Subcutaneous abdominal adipose tissue (tissue), 5 donors: ENCODE data around the gene ARSK.

ENCODE experiments used
- H3K27ac ChIP-seq: one replicate; pipeline ENCODE4 v1.7.0; 2013; ENCODE audit warnings: low read depth, mild to moderate bottlenecking, inconsistent platforms, low read length, moderate library complexity
- H3K27me3 ChIP-seq, 5 donors: one replicate each; pipeline ENCODE4 v1.7.0; 2013; ENCODE audit warnings: low read length in 5 of 5, inconsistent platforms in 1 of 5; ENCODE audit not compliant: control insufficient read depth in 5 of 5, insufficient read depth in 4 of 5
- H3K36me3 ChIP-seq, 5 donors: one replicate each; pipeline ENCODE4 v1.7.0; 2013; ENCODE audit warnings: low read length in 5 of 5; ENCODE audit not compliant: control insufficient read depth in 5 of 5, insufficient read depth in 5 of 5
- H3K4me1 ChIP-seq, 5 donors: one replicate each; pipeline ENCODE4 v1.7.0; 2013; ENCODE audit warnings: low read length in 5 of 5, mild to moderate bottlenecking in 3 of 5, moderate library complexity in 1 of 5; ENCODE audit not compliant: control insufficient read depth in 5 of 5, insufficient read depth in 5 of 5
- H3K4me3 ChIP-seq, 5 donors: one replicate each; pipeline ENCODE4 v1.7.0; 2013; ENCODE audit warnings: low read length in 5 of 5, low read depth in 1 of 5
- H3K9ac ChIP-seq, 5 donors: one replicate each; pipeline ENCODE4 v1.7.0; 2013; ENCODE audit warnings: low read length in 5 of 5, mild to moderate bottlenecking in 4 of 5, moderate library complexity in 3 of 5
- H3K9me3 ChIP-seq, 5 donors: one replicate each; pipeline ENCODE4 v1.7.0; 2013; ENCODE audit warnings: low read length in 5 of 5; ENCODE audit not compliant: control insufficient read depth in 5 of 5
- donor health status: healthy.
- donor health status: healthy.
- donor health status: healthy.
- donor health status: healthy.
- donor health status: healthy.

ARSK gene

GRCh38 chr5:95555553-95555952, 652 bp downstream of the ARSK start:
- Histone ChIP-seq H3K27me3 (peaks cover 0 to 4% (median 0%) of the 10 kb centered on the region in 5 donors), H3K9me3 (peaks cover 0 to 2% (median 0%) of the 10 kb centered on the region in 5 donors), H3K9ac (peak overlapping the region; percentile 85 to 94 (median 91)), H3K36me3 (peaks cover 0 to 7% (median 0%) of the 10 kb centered on the region in 5 donors), H3K4me1 (peaks cover 10 to 22% (median 20%) of the 10 kb centered on the region in 5 donors), H3K4me3 (peak overlapping the region; percentile 86 to 98 (median 88)), H3K27ac (peak overlapping the region; percentile 77)

DNA sequence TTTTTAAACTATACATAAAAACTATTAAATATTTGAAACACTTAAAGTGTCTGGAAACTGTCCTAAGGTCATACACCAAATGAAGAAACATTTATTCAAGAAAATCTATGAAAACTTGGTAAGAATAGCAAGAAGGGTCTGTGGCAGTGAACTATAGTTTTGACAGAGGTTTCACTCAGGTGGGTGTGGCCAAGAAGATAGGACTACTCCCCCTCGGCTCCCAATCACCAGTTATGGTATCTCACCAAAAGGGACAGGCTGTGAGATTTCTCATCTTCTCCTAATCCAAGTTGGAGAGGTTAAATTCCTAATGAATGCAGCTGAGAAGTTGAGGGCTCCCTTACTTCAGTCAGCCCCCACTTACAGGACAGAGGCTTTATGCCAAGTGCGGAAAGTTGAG, 2.9 kb downstream of the ARSK start:
- Histone ChIP-seq H3K36me3 (peaks cover 0 to 2% (median 0%) of the 10 kb centered on the region in 5 donors), H3K4me1 (peaks cover 10 to 22% (median 20%) of the 10 kb centered on the region in 5 donors), H3K9ac (no peak overlapping the region), H3K4me3 (no peak overlapping the region), H3K27ac (no peak overlapping the region), H3K9me3 (peaks cover 0 to 2% (median 0%) of the 10 kb centered on the region in 5 donors), H3K27me3 (peaks cover 0 to 4% (median 0%) of the 10 kb centered on the region in 5 donors)

DNA sequence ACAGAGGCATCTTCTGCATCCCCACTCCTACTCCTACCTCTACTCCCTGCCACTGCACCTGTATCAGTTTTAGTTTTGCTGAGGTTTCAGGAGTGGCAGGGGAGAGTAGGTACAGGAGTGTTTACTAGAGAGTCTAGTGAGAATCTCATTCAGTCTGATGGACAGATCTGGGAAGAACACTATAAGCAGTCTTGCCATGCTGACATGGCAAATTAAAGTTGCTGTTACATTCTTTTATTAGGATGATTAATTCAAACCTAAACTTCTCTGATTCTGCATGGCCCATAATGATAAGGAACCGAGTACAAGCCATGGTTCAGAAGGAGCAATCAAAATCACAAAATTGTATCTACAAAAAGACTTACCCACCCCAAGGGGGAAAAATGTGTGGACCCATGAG, 7.4 kb downstream of the ARSK start:
- H3K9ac ChIP-seq: no peak overlapping the region
- no peak overlapping the region for H3K4me3 ChIP-seq
- H3K36me3 ChIP-seq: peaks cover 0 to 7% (median 4%) of the 10 kb centered on the region in 5 donors
- no peaks in the 10 kb centered on the region for H3K27me3 ChIP-seq
- no peaks in the 10 kb centered on the region for H3K4me1 ChIP-seq
- H3K9me3 ChIP-seq: no peaks in the 10 kb centered on the region
- no peak overlapping the region for H3K27ac ChIP-seq

- peaks cover 0 to 13% (median 6%) of the 10 kb centered on the region in 5 donors for H3K36me3 ChIP-seq
- no peaks in the 10 kb centered on the region for H3K4me1 ChIP-seq
- no peak overlapping the region for H3K27ac ChIP-seq
- no peaks in the 10 kb centered on the region for H3K9me3 ChIP-seq
- H3K9ac ChIP-seq: no peak overlapping the region
- no peak overlapping the region for H3K4me3 ChIP-seq
- no peaks in the 10 kb centered on the region for H3K27me3 ChIP-seq
Measured at GRCh38 chr5:95563367-95563766, 8.5 kb downstream of the ARSK start.

DNA sequence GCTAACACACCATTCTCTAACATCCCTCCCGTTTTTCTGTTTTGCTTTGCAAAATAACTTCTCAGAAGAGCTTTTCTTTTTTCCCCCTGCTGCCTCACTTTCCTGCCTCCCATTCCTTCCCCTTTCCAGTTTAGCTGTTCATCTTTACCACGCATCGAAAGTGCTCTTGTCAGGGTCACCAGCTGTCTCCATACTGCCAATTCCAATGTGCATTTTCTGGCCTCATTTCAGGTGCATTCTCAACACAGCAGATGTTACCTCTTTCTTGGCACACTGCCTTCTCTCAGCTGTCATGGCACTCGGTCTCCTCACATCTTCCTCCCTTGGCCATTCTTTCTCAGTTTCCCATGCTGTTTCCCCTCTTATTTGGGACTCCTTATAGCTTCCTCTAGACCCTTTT, 9.5 kb downstream of the ARSK start:
- H3K36me3 ChIP-seq: peaks cover 3 to 21% (median 9%) of the 10 kb centered on the region in 5 donors
- no peak overlapping the region for H3K27ac ChIP-seq
- no peak overlapping the region for H3K4me3 ChIP-seq
- no peak overlapping the region for H3K9ac ChIP-seq
- H3K9me3 ChIP-seq: no peaks in the 10 kb centered on the region
- no peaks in the 10 kb centered on the region for H3K27me3 ChIP-seq
- no peaks in the 10 kb centered on the region for H3K4me1 ChIP-seq

GRCh38 chr5:95565280-95565920, 10.5 kb downstream of the ARSK start:
- H3K4me3 ChIP-seq: no peak overlapping the region
- no peak overlapping the region for H3K27ac ChIP-seq
- H3K36me3 ChIP-seq: peaks cover 3 to 28% (median 12%) of the 10 kb centered on the region in 5 donors
- no peak overlapping the region for H3K9ac ChIP-seq
- no peaks in the 10 kb centered on the region for H3K4me1 ChIP-seq
- H3K27me3 ChIP-seq: no peaks in the 10 kb centered on the region
- H3K9me3 ChIP-seq: no peaks in the 10 kb centered on the region

GRCh38 chr5:95572016-95572415, 17.1 kb downstream of the ARSK start:
- H3K4me1 ChIP-seq: no peaks in the 10 kb centered on the region
- H3K27ac ChIP-seq: no peak overlapping the region
- H3K36me3 ChIP-seq: peaks cover under 1 to 28% (median 11%) of the 10 kb centered on the region in 5 donors
- peaks cover 0 to 5% (median 0%) of the 10 kb centered on the region in 5 donors for H3K9me3 ChIP-seq
- no peak overlapping the region for H3K9ac ChIP-seq
- H3K4me3 ChIP-seq: no peak overlapping the region
- no peaks in the 10 kb centered on the region for H3K27me3 ChIP-seq

DNA sequence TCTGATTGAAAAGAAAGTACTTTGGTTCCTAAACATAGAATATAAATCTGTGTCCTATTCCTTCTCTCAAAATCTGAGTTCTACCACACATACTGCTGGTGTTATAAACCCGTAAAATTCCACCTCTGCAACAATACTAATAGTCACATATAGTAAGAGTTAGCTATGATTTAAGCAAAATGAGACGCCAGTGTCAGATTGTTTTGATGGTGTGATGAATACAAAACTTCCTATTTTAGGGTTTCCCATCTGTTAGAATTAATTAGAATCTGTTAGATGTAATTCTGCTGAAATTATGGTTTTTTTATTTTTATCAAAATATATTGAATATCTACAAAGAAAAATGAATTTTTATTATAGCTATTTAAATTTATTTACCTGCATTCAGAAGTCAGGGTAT, 26.7 kb downstream of the ARSK start:
- H3K9me3 ChIP-seq: no peaks in the 10 kb centered on the region
- no peaks in the 10 kb centered on the region for H3K27me3 ChIP-seq
- no peak overlapping the region for H3K9ac ChIP-seq

GRCh38 chr5:95583992-95584391, 29.1 kb downstream of the ARSK start:
- H3K27me3 ChIP-seq: no peaks in the 10 kb centered on the region
- H3K27ac ChIP-seq: no peak overlapping the region
- H3K9ac ChIP-seq: no peak overlapping the region
- no peaks in the 10 kb centered on the region for H3K4me1 ChIP-seq
- peaks cover 0 to 2% (median 0%) of the 10 kb centered on the region in 5 donors for H3K36me3 ChIP-seq
- H3K4me3 ChIP-seq: no peak overlapping the region
- H3K9me3 ChIP-seq: no peaks in the 10 kb centered on the region

More for the DNA sequence above, 26.7 kb downstream of the ARSK start:
- Histone ChIP-seq H3K4me1 (no peaks in the 10 kb centered on the region), H3K4me3 (no peak overlapping the region), H3K27ac (no peak overlapping the region), H3K36me3 (peaks cover 0 to 2% (median 0%) of the 10 kb centered on the region in 5 donors)

DNA sequence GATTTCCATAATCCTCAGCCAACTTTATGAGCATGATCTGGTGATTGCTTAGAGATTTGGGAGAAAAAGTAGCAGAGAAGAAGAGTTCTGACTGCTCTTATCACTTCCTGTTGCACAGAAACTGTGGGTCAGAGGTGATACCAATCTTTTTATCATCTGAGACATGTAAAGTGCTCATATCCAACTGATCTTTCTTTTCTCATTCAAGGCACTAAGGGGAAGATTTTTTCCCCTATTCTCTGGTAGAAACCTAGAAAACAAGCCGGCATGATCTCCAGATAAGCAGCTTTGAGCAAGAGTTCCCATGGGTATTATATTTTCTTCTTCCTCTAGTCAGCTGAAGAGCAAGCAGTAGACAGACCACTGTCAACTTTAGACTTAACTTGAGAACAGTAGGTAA, 36.0 kb downstream of the ARSK start:
- peaks cover 0 to 9% (median 2%) of the 10 kb centered on the region in 5 donors for H3K36me3 ChIP-seq
- H3K9me3 ChIP-seq: no peaks in the 10 kb centered on the region
- no peaks in the 10 kb centered on the region for H3K4me1 ChIP-seq
- H3K4me3 ChIP-seq: no peak overlapping the region
- H3K27ac ChIP-seq: no peak overlapping the region
- H3K27me3 ChIP-seq: no peaks in the 10 kb centered on the region
- no peak overlapping the region for H3K9ac ChIP-seq
